GM12865 (cell line): ENCODE measurements around the gene CD300LB.

Experiments used
- DNase-seq: peaks from one replicate; pipeline ENCODE4 v3.0.0; 2010; ENCODE audit warnings: low read depth
- H3K4me3 ChIP-seq: 2 replicates; pipeline ENCODE4 v1.5.1; 2011; ENCODE audit warnings: mild to moderate bottlenecking, low read depth, low read length, control low read depth
- TF ChIP-seq, protein P1 (sequence below): IDR thresholded peaks from 2 replicates; pipeline ENCODE4 v1.5.1; 2011; ENCODE audit warnings: low read length, control low read depth, low read depth, inconsistent platforms; ENCODE audit not compliant: insufficient read depth; ENCODE audit errors: missing control alignments

The CD300LB gene

DNA sequence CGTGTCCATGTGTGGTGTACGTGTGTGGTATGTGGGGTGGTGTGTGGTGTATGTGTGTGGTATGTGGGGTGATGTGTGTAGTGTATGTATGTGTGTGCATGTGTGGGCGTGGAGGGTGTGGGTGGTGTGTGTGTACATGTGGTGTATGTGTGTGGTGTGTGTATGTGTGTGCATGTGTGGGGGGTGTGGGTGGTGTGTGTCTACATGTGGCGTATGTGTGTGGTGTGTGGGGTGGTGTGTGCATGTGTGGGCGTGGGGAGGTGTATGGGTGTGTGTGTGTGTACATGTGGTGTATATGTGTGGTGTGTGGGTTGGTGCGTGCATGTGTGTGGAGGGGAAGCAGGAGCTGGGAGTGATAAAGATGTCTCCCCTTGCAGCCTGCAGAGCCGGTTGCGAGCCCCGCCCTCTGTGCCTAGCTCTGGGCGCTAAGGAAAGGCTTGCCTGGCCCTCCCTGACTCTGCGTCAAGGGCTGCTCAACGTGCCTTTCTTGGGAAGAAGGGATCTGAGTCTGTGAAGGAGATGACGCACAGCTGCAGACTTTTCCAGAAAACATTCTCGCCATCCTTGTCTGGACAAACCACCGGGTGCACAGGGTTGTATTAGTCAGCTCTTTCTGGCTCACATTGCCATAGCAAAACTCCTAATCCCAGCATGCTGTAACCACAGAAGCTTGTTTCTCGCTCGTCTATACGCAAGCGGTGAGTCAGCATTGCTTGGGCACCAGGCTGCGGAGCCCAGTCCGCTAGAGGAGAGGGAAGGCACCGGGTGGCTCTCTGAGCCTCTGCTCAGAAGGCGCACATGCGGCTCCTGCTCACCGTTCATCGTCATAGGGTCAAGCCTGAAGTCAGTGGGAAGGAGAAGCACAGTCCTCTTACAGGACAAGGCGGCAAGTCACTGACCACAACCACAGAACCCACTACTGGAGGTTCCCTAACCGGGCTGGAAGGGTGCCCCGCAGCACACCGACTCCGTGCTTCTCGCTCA, 38.0 kb upstream of the CD300LB start:
- no peak for DNase-seq
- TF ChIP-seq, protein P1, sequence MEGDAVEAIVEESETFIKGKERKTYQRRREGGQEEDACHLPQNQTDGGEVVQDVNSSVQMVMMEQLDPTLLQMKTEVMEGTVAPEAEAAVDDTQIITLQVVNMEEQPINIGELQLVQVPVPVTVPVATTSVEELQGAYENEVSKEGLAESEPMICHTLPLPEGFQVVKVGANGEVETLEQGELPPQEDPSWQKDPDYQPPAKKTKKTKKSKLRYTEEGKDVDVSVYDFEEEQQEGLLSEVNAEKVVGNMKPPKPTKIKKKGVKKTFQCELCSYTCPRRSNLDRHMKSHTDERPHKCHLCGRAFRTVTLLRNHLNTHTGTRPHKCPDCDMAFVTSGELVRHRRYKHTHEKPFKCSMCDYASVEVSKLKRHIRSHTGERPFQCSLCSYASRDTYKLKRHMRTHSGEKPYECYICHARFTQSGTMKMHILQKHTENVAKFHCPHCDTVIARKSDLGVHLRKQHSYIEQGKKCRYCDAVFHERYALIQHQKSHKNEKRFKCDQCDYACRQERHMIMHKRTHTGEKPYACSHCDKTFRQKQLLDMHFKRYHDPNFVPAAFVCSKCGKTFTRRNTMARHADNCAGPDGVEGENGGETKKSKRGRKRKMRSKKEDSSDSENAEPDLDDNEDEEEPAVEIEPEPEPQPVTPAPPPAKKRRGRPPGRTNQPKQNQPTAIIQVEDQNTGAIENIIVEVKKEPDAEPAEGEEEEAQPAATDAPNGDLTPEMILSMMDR = no peak
- H3K4me3 ChIP-seq = no peak overlapping the region

DNA sequence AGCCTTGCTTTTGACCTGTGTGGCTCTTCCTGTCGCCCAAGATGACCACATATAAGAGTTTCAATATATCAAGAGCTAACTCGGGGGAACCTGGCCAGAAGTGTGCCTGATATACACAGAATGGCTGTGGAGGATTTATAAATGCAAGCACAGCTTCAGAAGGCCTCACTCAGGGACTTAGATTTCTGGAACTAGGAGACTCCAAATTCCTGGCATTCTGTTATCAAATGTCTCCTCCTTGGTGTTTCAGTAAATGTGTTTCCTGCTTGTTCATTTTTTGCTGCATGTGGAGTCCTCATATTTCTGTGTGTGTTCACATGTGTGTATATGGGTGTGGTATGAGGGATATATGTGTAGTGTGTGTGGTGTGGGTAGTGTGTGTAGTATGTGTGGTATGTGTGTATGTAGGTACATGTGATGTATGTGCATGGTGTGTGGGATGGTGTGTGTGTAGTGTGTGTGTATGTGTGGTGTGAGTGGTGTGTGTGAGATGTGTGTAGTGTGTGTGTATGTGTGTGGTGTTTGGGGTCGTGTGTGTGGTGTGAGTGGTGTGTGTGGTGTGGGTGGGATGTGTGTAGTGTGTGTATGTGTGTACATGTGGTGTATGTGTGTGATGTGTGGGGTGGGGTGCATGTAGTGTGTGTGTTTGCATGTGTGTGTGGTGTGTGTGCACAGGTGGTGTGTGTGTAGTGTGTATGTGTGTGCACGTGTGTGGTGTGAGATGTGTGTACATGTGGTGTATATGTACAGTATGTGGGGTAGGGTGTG, 37.0 kb upstream of the CD300LB start:
- TF ChIP-seq, protein P1 = no peak
- DNase-seq = no peak

DNA sequence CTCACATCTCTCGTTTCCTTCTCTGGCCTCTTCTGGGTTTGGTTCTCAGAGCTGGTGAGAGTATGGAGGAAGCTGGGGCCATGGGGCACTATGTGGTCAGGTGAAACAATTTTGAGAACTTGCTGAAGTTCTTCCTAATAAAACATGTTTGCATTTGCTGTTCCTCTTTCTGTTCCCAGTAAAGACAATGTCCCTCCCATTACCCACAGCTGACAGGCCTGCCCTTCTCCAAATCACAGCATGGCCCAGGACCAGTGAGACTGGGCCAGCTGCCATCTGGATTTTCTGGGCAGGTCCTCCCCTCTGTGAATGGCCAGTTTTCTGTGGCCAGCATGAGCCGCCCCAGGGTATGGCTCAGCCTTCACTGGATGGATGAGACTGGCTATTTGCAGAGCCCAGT, 36.1 kb upstream of the CD300LB start, which contains the start of gene CD300H:
Gene CD300H, minus strand, starts transcription at position 113 of the 400 bp plus-strand sequence.
- TF ChIP-seq, protein P1 = no peak
- no peak for DNase-seq
- H3K4me3 ChIP-seq = no peak within 1 kb of the TSS

More for the DNA sequence above, 37.0 kb upstream of the CD300LB start:
- no peak overlapping the region for H3K4me3 ChIP-seq

DNA sequence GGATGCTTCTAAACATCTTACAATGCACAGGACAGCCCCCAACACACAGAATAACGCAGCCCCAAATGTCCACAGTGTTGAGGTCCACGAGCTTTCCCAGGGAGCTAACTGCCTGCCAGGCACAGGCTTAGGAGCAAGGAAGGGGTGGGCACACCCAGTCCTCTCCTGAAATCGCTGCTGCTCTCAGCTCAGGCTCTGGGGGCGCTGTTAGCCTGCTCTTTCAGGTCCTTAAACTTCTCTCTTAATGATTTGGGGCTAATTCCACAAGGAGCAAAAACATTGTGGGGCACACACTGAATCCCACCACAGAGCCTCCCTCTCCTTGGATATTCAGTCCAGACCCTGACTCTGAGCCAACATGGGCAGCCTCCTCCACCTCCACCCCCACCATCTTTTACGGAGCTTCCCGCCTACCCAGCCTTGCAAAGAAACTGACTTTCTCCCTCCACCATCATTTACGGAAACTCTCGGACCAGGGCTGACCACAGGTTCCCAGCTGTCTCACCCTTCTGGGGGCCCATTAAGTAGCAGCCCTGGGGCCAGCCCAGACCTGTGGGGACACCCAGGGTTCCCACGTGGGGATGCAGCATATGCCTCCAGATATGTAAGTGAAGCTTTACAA, 35.0 kb upstream of the CD300LB start:
- no peak overlapping the region for H3K4me3 ChIP-seq
- TF ChIP-seq, protein P1 = peak; percentile 75
- DNase-seq = peak; percentile 37

DNA sequence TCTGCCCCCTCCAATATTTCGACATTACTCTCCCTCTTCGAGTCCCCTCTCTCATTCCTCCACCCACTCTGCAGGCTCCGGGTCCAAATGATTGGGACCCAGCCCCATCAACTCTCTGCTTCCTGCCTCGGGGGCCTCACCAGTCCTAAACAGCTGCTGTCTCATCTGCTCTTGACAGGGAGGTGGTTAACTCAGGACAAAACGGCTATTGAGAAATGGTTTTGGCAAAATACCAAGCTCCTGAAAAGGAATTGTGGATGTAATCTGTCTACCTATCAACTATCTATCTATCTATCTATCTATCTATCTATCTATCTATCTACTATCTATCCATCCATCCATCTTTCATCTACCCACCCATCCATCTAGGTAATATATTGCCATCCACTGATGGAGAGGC, 33.9 kb upstream of the CD300LB start:
- H3K4me3 ChIP-seq = no peak overlapping the region
- DNase-seq = no peak

DNA sequence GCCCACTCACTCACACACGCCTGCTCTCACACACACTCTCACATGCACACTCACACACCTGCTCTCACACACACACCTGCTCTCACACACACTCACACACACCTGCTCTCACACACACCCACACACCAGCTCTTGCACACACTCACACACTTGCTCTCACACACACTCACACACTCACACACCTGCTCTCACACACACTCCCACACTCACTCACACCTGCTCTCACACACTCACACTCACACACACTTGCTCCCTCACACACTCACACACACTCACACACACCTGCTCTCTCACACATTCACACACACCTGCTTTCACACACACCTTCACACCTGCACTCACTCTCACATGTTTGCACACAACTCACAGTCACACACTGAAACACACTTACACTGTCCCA, 32.1 kb upstream of the CD300LB start:
- no peak for DNase-seq
- TF ChIP-seq, protein P1 = no peak
- no peak overlapping the region for H3K4me3 ChIP-seq

More for the DNA sequence above, 33.9 kb upstream of the CD300LB start:
- TF ChIP-seq, protein P1 = no peak
